ENCODE results near the gene CHST14.

The CHST14 gene

DNA sequence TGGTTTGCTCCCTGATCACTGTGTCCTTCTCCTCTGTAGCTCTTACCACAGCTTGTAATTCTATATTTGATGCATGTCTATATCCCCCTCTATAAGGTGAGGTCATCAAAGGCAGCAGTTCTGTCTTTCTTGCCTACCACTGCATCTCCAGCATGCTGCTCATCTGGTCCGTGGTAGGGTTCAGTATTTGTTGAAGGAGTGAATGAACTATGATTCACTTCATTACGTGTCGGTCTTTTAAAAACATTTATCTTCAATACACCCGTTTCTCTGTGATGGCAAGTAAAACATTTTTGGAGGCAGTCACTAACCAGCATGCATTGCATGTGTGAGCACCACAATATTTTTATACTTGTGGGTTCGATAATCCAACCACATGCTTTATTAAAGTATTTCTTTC is 27.6 kb downstream of the CHST14 start:
- DNase-seq, result no peak

- DNase-seq, result no peak
These were observed 28.1 kb downstream of the CHST14 start for GRCh38 chr15:40498891-40499290.

GRCh38 chr15:40499931-40500330 is 29.1 kb downstream of the CHST14 start:
- DNase-seq, result no peak

DNA sequence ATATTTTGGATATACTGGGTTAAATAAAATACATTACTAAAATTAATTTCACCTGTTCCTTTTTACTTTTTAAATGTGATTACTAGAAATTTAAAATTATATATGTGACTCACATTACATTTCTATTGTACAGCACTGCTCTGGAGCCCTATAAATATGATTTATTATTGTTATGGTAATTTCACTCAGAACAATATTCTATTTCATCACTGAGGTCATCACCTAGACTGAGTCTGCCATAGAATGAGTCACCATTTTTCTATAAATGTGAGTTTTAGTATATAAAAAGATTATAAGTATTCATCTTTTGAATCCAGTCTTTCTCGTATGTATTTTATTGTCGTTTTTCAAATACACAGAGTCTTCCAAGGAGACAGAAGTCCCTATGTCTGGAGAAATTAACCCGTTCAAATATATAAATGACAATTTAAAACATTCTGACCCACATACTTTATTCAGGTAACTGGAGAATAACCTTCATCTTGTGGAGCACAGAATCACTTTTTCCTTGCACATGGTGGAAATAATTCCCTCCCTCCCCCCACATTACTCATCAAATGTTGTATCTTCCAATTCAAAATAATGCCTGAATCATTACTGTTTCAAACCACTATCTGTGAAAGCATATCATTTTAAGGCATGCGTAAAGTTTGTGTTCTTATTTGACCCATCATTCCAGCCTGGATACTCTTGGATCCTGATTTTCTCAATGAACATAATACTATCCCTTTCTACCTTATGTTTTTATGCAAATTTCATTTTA is 30.0 kb downstream of the CHST14 start:
- DNase-seq, result no peak

DNA sequence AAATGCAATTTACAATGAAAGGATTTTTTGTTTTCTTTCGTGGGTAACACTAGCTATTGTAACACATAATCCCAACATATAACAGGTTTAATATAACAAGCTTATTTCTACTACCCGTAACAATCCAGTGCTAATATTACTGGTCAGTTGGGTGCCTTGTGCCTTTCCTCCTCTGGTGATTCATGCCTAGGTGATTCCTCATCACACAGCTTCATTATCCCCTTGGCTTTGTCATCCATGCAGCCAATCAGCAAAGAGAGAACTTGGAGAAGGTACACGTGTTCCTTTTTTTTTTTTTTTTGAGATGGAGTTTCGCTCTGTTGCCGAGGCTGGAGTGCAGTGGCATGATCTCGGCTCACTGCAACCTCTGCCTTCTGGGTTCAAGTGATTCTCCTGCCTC is 30.7 kb downstream of the CHST14 start:
- DNase-seq, result no peak

- peak; percentile 78 to 85 for DNase-seq
These were observed 36.3 kb downstream of the CHST14 start for GRCh38 chr15:40506964-40507571.

- DNase-seq, result no peak
These were observed 37.4 kb downstream of the CHST14 start for GRCh38 chr15:40508216-40508615.

- DNase-seq, result no peak
These were observed 39.4 kb downstream of the CHST14 start for GRCh38 chr15:40510201-40510600.

- no peak for DNase-seq
These were observed 40.3 kb downstream of the CHST14 start for GRCh38 chr15:40511093-40511471.

DNA sequence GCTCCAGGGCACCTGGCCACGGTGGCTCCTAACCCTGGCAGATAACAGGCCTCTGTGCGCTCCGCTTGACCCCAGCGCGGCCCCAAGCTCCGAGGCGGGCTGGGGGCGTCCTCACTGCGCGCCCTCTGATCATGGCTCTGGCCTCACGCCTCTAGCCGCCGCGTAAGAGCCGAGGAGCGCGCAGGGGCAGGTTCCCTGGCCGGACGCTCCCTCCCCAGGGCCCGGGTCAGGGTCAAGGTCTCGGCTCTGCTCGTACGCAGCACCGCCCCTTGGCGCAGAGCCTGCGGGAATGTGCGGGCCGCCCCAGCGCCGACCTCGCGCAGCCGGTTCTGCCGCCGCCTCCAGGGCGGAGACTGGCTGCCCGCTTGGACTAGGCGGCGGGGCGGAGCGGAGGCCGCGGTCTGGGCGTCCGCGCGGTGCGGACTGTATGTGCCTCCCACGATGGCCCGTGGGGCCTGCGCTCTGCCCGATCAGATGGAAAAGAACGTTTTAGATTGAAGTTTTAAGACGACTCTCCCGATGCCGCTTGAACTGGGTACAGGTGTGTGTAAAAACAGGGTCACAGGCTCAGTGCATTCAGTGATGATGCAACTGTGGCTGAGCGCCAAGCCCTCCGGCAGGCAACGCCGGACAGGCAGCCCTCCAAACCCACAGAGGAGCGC is 40.8 kb downstream of the CHST14 start:
- DNase-seq, result peak in 1 of 2 experiments; percentile 24

GRCh38 chr15:40512440-40512839 is 41.7 kb downstream of the CHST14 start:
- DNase-seq, result no peak

- DNase-seq, result no peak
These were observed 42.8 kb downstream of the CHST14 start for GRCh38 chr15:40513609-40514008.

GRCh38 chr15:40516322-40516721 is 45.5 kb downstream of the CHST14 start:
- DNase-seq, result no peak

Data from NCI-H524 (cell line).